ENCODE results near the gene CNNM4. TPM values are rescaled to one million over a fixed set of nuclear protein-coding genes. Genes with fewer than 3 reads are reported as not detected.

CNNM4 gene
- total and polyA plus RNA-seq, 10 donors = 1.5 to 14.4 (median 7.8) TPM

DNA sequence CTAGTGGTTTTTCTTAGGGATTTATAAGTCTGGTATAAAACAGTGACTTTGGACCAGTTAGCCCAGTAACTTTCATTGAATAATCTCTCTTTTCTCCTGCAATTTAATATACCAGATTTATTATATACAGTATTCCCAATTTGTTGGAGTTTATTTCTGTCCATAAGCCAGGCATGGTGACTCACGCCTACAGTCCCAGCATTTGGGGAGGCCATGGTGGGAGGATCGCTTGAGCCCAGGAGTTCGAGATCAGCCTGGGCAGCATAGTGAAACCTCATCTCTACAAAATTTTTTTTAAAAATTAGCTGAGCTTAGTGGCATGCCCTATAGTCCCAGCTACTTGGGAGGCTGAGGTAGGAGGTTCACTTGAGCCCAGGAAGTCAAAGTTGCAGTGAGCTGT is 26.7 kb downstream of the CNNM4 start:
- peak overlapping the region in 2 of 8 donors; percentile 29 to 36 for H3K27ac ChIP-seq
- peaks cover 0 to 28% (median 5%) of the 10 kb centered on the region in 6 donors for H3K4me1 ChIP-seq
- 93 to 99% (median 96%) methylated on average over 3 of the region's 3 CpGs for WGBS, 5 donors
- H3K9me3 ChIP-seq = no peaks in the 10 kb centered on the region
- no peak for TF ChIP-seq POLR2AphosphoS5 (IDR thresholded peaks at IDR 0.05)
- no peak for DNase-seq
- no peaks in the 10 kb centered on the region for H3K27me3 ChIP-seq (replicated peaks in 1 of 7)
- H3K4me3 ChIP-seq = no peak overlapping the region
- H3K36me3 ChIP-seq = peaks cover 0 to 7% (median 0%) of the 10 kb centered on the region in 6 donors
- intact Hi-C loops (cut with DNase I; ENCODE audit: low total_unique reads) = no loop called here

GRCh38 chr2:96788442-96789244 is 27.9 kb downstream of the CNNM4 start:
- Histone ChIP-seq H3K27ac (peak overlapping the region in 1 of 8 donors; percentile 29), H3K4me1 (peaks cover 0 to 28% (median 5%) of the 10 kb centered on the region in 6 donors), H3K9me3 (no peaks in the 10 kb centered on the region), H3K4me3 (no peak overlapping the region), H3K27me3 (replicated peaks in 1 of 7) (no peaks in the 10 kb centered on the region), H3K36me3 (no peaks in the 10 kb centered on the region)
- WGBS, 5 donors = 80 to 89% (median 83%) methylated on average over 13 to 17 of the region's 17 CpGs
- no peak for TF ChIP-seq POLR2AphosphoS5 (IDR thresholded peaks at IDR 0.05)
- no peak for TF ChIP-seq POLR2A (IDR thresholded peaks at IDR 0.05)
- TF ChIP-seq CTCF (IDR thresholded peaks at IDR 0.05 in 8 of 11, conservative IDR thresholded peaks at IDR 0.05 in 3 of 11) = no peak
- intact Hi-C loops (cut with DNase I; ENCODE audit: low total_unique reads) = no loop called here
- DNase-seq = no peak

- H3K4me1 ChIP-seq = peaks cover 0 to 28% (median 5%) of the 10 kb centered on the region in 6 donors
- intact Hi-C loops (cut with DNase I; ENCODE audit: low total_unique reads) = no loop called here
- no peak for DNase-seq
- no peaks in the 10 kb centered on the region for H3K36me3 ChIP-seq
- no peak for TF ChIP-seq CTCF (IDR thresholded peaks at IDR 0.05 in 8 of 11, conservative IDR thresholded peaks at IDR 0.05 in 3 of 11)
- TF ChIP-seq POLR2A (IDR thresholded peaks at IDR 0.05) = no peak
- TF ChIP-seq POLR2AphosphoS5 (IDR thresholded peaks at IDR 0.05) = no peak
- 75 to 89% (median 86%) methylated on average over 6 of the region's 6 CpGs for WGBS, 5 donors
- H3K4me3 ChIP-seq = no peak overlapping the region
- H3K9me3 ChIP-seq = no peaks in the 10 kb centered on the region
- no peaks in the 10 kb centered on the region for H3K27me3 ChIP-seq (replicated peaks in 1 of 7)
- H3K27ac ChIP-seq = no peak overlapping the region
Measured at GRCh38 chr2:96789245-96789617, 28.5 kb downstream of the CNNM4 start.

- no peak overlapping the region for H3K4me3 ChIP-seq
- peaks cover 0 to 14% (median 11%) of the 10 kb centered on the region in 6 donors for H3K36me3 ChIP-seq
- H3K4me1 ChIP-seq = peaks cover 0 to 12% (median 0%) of the 10 kb centered on the region in 6 donors
- DNase-seq = peak; percentile 72
- WGBS, 5 donors = 83 to 91% (median 87%) methylated on average over 11 to 17 of the region's 17 CpGs
- H3K9me3 ChIP-seq = no peaks in the 10 kb centered on the region
- no peak for TF ChIP-seq CTCF (IDR thresholded peaks at IDR 0.05 in 8 of 11, conservative IDR thresholded peaks at IDR 0.05 in 3 of 11)
- no peak for TF ChIP-seq POLR2AphosphoS5 (IDR thresholded peaks at IDR 0.05)
- no peak for TF ChIP-seq POLR2A (IDR thresholded peaks at IDR 0.05)
- intact Hi-C loops (cut with DNase I; ENCODE audit: low total_unique reads) = no loop called here
- H3K27ac ChIP-seq = no peak overlapping the region
- no peaks in the 10 kb centered on the region for H3K27me3 ChIP-seq (replicated peaks in 1 of 7)
Measured at GRCh38 chr2:96792772-96793749, 32.4 kb downstream of the CNNM4 start.
